H9 (cell line): Measurements from ENCODE around the gene L3MBTL1. TPM values are rescaled to one million over a fixed set of nuclear protein-coding genes. Genes with fewer than 3 reads are reported as not detected.
A peak's percentile ranks its signal among the peaks of the same experiment; 100 is the strongest.

Experiments used
- DNase-seq: peaks from one replicate; pipeline ENCODE4 v3.0.0-alpha.2; 2017
- H2AFZ ChIP-seq: one replicate; pipeline ENCODE4 v1.6.1; 2013; ENCODE audit warnings: mild to moderate bottlenecking, low read length, control low read depth, moderate library complexity
- H2AK5ac ChIP-seq: 2 replicates; pipeline ENCODE4 v1.6.1; 2013; ENCODE audit warnings: low read length, control low read depth, mixed read lengths; ENCODE audit not compliant: insufficient read length
- H2BK120ac ChIP-seq: one replicate; pipeline ENCODE4 v1.6.1; 2013; ENCODE audit warnings: low read depth, mild to moderate bottlenecking, low read length, control low read depth, inconsistent platforms; ENCODE audit not compliant: poor library complexity, severe bottlenecking
- H2BK12ac ChIP-seq: 2 replicates; pipeline ENCODE4 v1.6.1; 2013; ENCODE audit warnings: low read length, control low read depth, mixed read lengths, low read depth; ENCODE audit not compliant: insufficient read length
- H2BK15ac ChIP-seq: 2 replicates; pipeline ENCODE4 v1.6.1; 2013; ENCODE audit warnings: low read depth, low read length, control low read depth
- H2BK20ac ChIP-seq: one replicate; pipeline ENCODE4 v1.6.1; 2013; ENCODE audit warnings: low read depth, mild to moderate bottlenecking, low read length, control low read depth, inconsistent platforms; ENCODE audit not compliant: poor library complexity, severe bottlenecking
- H2BK5ac ChIP-seq: 2 replicates; pipeline ENCODE4 v1.6.1; 2013; ENCODE audit warnings: low read length, control low read depth, mixed read lengths; ENCODE audit not compliant: insufficient read length
- H3K14ac ChIP-seq: 2 replicates; pipeline ENCODE4 v1.6.1; 2013; ENCODE audit warnings: low read length, control low read depth; ENCODE audit not compliant: insufficient read depth
- H3K18ac ChIP-seq: 2 replicates; pipeline ENCODE4 v1.6.1; 2013; ENCODE audit warnings: low read depth, mild to moderate bottlenecking, mixed read lengths, low read length, control low read depth; ENCODE audit not compliant: insufficient read length
- H3K23ac ChIP-seq: 2 replicates; pipeline ENCODE4 v1.6.1; 2013; ENCODE audit warnings: low read length, control low read depth, mixed read lengths, low read depth; ENCODE audit not compliant: insufficient read length
- H3K23me2 ChIP-seq: 2 replicates; pipeline ENCODE4 v1.6.1; 2013; ENCODE audit warnings: low read depth, mild to moderate bottlenecking, mixed read lengths, low read length, control low read depth; ENCODE audit not compliant: insufficient read length, poor library complexity, severe bottlenecking
- H3K27ac ChIP-seq: 2 replicates; pipeline ENCODE4 v1.5.1; 2013; ENCODE audit warnings: low read length, control low read depth, mixed read lengths, low read depth; ENCODE audit not compliant: insufficient read length
- H3K27me3 ChIP-seq: 2 replicates; pipeline ENCODE4 v1.6.1; 2013; ENCODE audit warnings: low read length, control low read depth, inconsistent platforms; ENCODE audit not compliant: insufficient read depth
- H3K4ac ChIP-seq: 2 replicates; pipeline ENCODE4 v1.6.1; 2013; ENCODE audit warnings: low read depth, mild to moderate bottlenecking, control low read depth, inconsistent platforms, low read length, moderate library complexity
- H3K4me1 ChIP-seq: 2 replicates; pipeline ENCODE4 v1.6.1; 2013; ENCODE audit warnings: low read length, control low read depth, inconsistent platforms; ENCODE audit not compliant: insufficient read depth
- H3K4me2 ChIP-seq: 2 replicates; pipeline ENCODE4 v1.6.1; 2013; ENCODE audit warnings: low read length, control low read depth, mixed read lengths; ENCODE audit not compliant: insufficient read length, insufficient read depth
- H3K56ac ChIP-seq: 2 replicates; pipeline ENCODE4 v1.6.1; 2013; ENCODE audit warnings: low read depth, mild to moderate bottlenecking, mixed read lengths, low read length, control low read depth; ENCODE audit not compliant: insufficient read length
- H3K79me1 ChIP-seq: 2 replicates; pipeline ENCODE4 v1.6.1; 2013; ENCODE audit warnings: low read depth, mild to moderate bottlenecking, moderate library complexity, low read length, control low read depth, inconsistent platforms; ENCODE audit not compliant: insufficient read depth, poor library complexity, severe bottlenecking
- H3K79me2 ChIP-seq: 2 replicates; pipeline ENCODE4 v1.6.1; 2013; ENCODE audit warnings: low read length, control low read depth, inconsistent platforms; ENCODE audit not compliant: insufficient read depth
- H3K9ac ChIP-seq: 2 replicates; pipeline ENCODE4 v1.6.1; 2013; ENCODE audit warnings: low read length, control low read depth, mixed read lengths; ENCODE audit not compliant: insufficient read length; ENCODE audit errors: extremely low read depth
- H3K9me3 ChIP-seq: one replicate; pipeline ENCODE4 v1.6.1; 2013; ENCODE audit warnings: low read depth, low read length, inconsistent platforms; ENCODE audit not compliant: control insufficient read depth
- H3T11ph ChIP-seq: one replicate; pipeline ENCODE4 v1.6.1; 2013; ENCODE audit warnings: mild to moderate bottlenecking, low read length, control low read depth, inconsistent platforms
- H4K20me1 ChIP-seq: one replicate; pipeline ENCODE4 v1.6.1; 2013; ENCODE audit not compliant: control insufficient read depth, insufficient read length, insufficient read depth
- H4K5ac ChIP-seq: 2 replicates; pipeline ENCODE4 v1.6.1; 2013; ENCODE audit warnings: low read depth, mild to moderate bottlenecking, mixed read lengths, low read length, control low read depth; ENCODE audit not compliant: insufficient read length
- H4K8ac ChIP-seq: replicated peaks from 2 replicates; pipeline ENCODE4 v1.6.1; 2013; ENCODE audit warnings: low read length, control low read depth, mixed read lengths, low read depth; ENCODE audit not compliant: insufficient read length
- H4K91ac ChIP-seq: 2 replicates; pipeline ENCODE4 v1.6.1; 2013; ENCODE audit warnings: low read depth, mild to moderate bottlenecking, moderate library complexity, mixed read lengths, low read length, control low read depth; ENCODE audit not compliant: insufficient read length
- H3K27ac Mint-ChIP-seq, 3 experiments: 2 replicates in 2 of 3; 3 replicates in 1 of 3; pipeline ENCODE4 v1.8.0; 2020 to 2021; ENCODE audit warnings: mixed read lengths in 3 of 3, mild to moderate bottlenecking in 1 of 3, moderate library complexity in 1 of 3
- H3K27me3 Mint-ChIP-seq: 2 replicates; pipeline ENCODE4 v1.8.0; 2021; ENCODE audit warnings: low read depth, mild to moderate bottlenecking, moderate library complexity, mixed read lengths
- H3K36me3 Mint-ChIP-seq, 3 experiments: 2 replicates in 2 of 3; 3 replicates in 1 of 3; pipeline ENCODE4 v1.8.0; 2020 to 2021; ENCODE audit warnings: low read depth in 3 of 3, mixed read lengths in 3 of 3; ENCODE audit not compliant: insufficient read depth in 1 of 3
- H3K4me1 Mint-ChIP-seq, 2 experiments: 2 replicates each; pipeline ENCODE4 v1.8.0; 2020; ENCODE audit warnings: mixed read lengths in 2 of 2
- H3K4me3 Mint-ChIP-seq, 2 experiments: 2 replicates in 1 of 2; 3 replicates in 1 of 2; pipeline ENCODE4 v1.8.0; 2020 to 2021; ENCODE audit warnings: mild to moderate bottlenecking in 2 of 2, mixed read lengths in 2 of 2, moderate library complexity in 1 of 2
- H3K9me3 Mint-ChIP-seq, 2 experiments: 2 replicates in 1 of 2; 3 replicates in 1 of 2; pipeline ENCODE4 v1.8.0; 2020; ENCODE audit warnings: mild to moderate bottlenecking in 2 of 2, mixed read lengths in 2 of 2, moderate library complexity in 1 of 2
- WGBS: extraction: QIAGEN DNeasy Blood & Tissue Kit; methylation state at CpG from one replicate; pipeline ENCODE4 v1.1.7; 2013; ENCODE audit warnings: missing lambda C conversion rate, low lambda C conversion rate, mixed read lengths; ENCODE audit not compliant: insufficient read length; ENCODE audit errors: extremely low coverage; 5-methylcytosine and 5-hydroxymethylcytosine counted together
- total RNA-seq: library from RNA; stranded (reverse); gene quantifications from 2 replicates; pipeline ENCODE4 v1.2.1, GENCODE V29; 2021
- TF ChIP-seq, protein P1 (sequence below): fragments of 200-600 bp; sonication (generic); conservative IDR thresholded peaks from 3 replicates; pipeline ENCODE4 v1.8.0; 2021; ENCODE audit warnings: antibody characterized with exemption, mild to moderate bottlenecking

Gene L3MBTL1
- total RNA-seq, 1 experiment from 2014 or later = 19.9 TPM

DNA sequence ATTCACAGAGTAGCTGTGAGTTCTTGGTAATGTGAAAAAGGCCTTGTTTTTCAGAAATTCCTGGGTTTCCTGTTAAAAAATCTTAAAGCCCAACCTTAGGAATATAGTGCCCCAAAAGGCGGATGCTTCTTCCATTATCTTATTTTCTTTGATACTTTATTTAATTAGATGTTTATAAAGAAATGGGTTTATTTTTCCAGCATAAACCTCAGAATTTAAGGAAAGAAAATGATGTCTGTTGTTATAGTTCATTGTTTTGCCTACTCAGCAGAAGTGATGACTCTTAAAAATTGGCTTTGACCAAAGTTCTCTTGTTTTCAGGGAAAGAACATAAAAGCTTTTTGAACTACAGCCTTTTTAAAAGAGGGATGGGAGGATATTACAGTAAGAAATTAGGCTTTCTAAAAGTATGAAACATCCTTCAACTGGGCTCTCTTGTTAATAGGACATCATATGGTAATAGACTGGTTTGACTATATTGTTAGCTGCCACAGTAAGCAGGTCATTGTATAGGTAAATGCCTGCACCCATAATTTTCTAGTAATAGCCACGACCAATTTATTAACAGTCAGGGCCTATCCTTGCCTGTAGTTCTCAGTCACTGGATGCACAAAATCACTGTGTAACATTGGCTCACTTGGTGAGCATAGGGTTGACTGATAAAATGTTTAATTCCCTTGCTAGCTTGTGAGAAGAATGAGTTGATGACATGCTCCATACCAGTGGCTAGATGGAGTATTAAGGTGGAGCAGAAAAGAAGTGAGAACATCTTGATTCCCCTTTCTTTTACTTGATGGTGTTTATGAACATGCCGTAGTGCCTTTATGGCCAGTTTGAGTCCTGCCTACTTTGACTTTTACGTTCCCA is 44.6 kb upstream of the L3MBTL1 start:
- H4K5ac ChIP-seq = no peak overlapping the region
- 0 out of 2 replicates have a peak, but pooled peaks cover 2% of the 10 kb centered on the region for H3K4me1 ChIP-seq
- TF ChIP-seq, protein P1, sequence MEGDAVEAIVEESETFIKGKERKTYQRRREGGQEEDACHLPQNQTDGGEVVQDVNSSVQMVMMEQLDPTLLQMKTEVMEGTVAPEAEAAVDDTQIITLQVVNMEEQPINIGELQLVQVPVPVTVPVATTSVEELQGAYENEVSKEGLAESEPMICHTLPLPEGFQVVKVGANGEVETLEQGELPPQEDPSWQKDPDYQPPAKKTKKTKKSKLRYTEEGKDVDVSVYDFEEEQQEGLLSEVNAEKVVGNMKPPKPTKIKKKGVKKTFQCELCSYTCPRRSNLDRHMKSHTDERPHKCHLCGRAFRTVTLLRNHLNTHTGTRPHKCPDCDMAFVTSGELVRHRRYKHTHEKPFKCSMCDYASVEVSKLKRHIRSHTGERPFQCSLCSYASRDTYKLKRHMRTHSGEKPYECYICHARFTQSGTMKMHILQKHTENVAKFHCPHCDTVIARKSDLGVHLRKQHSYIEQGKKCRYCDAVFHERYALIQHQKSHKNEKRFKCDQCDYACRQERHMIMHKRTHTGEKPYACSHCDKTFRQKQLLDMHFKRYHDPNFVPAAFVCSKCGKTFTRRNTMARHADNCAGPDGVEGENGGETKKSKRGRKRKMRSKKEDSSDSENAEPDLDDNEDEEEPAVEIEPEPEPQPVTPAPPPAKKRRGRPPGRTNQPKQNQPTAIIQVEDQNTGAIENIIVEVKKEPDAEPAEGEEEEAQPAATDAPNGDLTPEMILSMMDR = no peak
- no peak overlapping the region for H3K4me2 ChIP-seq
- H3K79me1 ChIP-seq = no peaks in the 10 kb centered on the region
- no peak overlapping the region for H4K8ac ChIP-seq
- no peak overlapping the region for H3K23ac ChIP-seq
- no CpG with 5 or more reads among the region's 4 CpGs for WGBS
- no peaks in the 10 kb centered on the region for H3K27me3 ChIP-seq
- H2BK20ac ChIP-seq = no peak overlapping the region
- H3K56ac ChIP-seq = no peak overlapping the region
- H2AFZ ChIP-seq = no peak overlapping the region
- no peak overlapping the region; a peak in 1 of 5 replicates for H3K4me3 Mint-ChIP-seq
- H3K9me3 ChIP-seq = no peaks in the 10 kb centered on the region
- no peak overlapping the region for H3K14ac ChIP-seq
- H3K27ac Mint-ChIP-seq = peak overlapping the region in 1 of 3 experiments; percentile 7; a peak in 1 of 7 replicates
- H2AK5ac ChIP-seq = no peak overlapping the region
- H2BK5ac ChIP-seq = no peak overlapping the region
- H3K18ac ChIP-seq = no peak overlapping the region
- peaks cover 7% of the 10 kb centered on the region; the same call in 1 of the 2 replicates for H3K79me2 ChIP-seq
- H3K4me1 Mint-ChIP-seq = peaks cover 6 to 19% of the 10 kb centered on the region in 2 experiments
- peaks cover 51 to 86% (median 75%) of the 10 kb centered on the region in 3 experiments for H3K36me3 Mint-ChIP-seq
- no peaks in the 10 kb centered on the region for H3K27me3 Mint-ChIP-seq
- H2BK15ac ChIP-seq = no peak overlapping the region
- no peak overlapping the region for H2BK12ac ChIP-seq
- H3K4ac ChIP-seq = no peak overlapping the region
- no peaks in the 10 kb centered on the region for H4K20me1 ChIP-seq
- H3T11ph ChIP-seq = no peak overlapping the region
- no peak overlapping the region for H3K27ac ChIP-seq
- no peak overlapping the region for H2BK120ac ChIP-seq
- no peaks in the 10 kb centered on the region for H3K9me3 Mint-ChIP-seq
- H3K23me2 ChIP-seq = no peaks in the 10 kb centered on the region
- DNase-seq = no peak
- no peak overlapping the region for H4K91ac ChIP-seq
- H3K9ac ChIP-seq = no peak overlapping the region
